Central memory CD4-positive, alpha-beta T cell (primary cell): ENCODE results near the gene MBP.

ENCODE experiments used
- DNase-seq: peaks from one replicate; pipeline ENCODE4 v3.0.0; 2022

MBP gene

DNA sequence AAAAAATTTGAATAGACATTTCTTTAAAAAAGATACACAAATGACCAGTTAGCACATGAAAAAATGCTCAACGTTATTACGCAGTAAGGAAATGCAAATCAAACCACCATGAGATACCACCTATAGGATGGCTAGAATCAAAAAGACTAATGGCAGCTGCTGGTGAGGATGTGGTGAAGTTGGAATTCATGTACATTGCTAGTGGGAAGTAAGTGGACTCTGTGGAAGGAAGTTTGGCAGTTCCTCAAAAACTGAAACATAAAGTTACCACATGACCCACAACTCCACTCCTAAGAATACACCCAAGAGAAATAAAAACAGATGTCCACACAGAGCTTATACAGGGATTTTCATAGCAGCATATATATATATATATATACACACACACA lies 51.2 kb downstream of the MBP start:
- no peak for DNase-seq

- DNase-seq = no peak
These were observed 52.5 kb downstream of the MBP start for GRCh38 chr18:77079954-77080682.

- DNase-seq = no peak
These were observed 53.5 kb downstream of the MBP start for GRCh38 chr18:77079088-77079487.

DNA sequence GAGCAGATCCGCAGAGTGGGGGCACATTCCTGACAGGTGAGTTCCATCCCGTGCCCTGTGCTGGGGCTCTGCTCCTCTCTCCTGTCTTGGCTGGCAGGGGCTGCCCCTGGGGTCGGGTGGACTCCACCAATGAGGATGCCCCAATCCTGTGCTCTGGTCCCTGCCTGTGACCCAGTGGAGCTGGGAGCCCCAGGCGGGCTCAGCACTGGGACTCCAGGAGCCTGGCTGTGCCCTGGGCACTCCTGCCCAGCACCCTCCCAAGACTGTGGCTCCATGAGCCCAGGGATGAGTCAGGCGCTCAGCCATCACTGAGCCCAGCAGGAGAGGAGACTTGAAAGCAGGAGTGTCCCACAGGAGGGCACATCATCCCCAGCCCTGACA lies 53.9 kb downstream of the MBP start:
- DNase-seq = no peak

DNA sequence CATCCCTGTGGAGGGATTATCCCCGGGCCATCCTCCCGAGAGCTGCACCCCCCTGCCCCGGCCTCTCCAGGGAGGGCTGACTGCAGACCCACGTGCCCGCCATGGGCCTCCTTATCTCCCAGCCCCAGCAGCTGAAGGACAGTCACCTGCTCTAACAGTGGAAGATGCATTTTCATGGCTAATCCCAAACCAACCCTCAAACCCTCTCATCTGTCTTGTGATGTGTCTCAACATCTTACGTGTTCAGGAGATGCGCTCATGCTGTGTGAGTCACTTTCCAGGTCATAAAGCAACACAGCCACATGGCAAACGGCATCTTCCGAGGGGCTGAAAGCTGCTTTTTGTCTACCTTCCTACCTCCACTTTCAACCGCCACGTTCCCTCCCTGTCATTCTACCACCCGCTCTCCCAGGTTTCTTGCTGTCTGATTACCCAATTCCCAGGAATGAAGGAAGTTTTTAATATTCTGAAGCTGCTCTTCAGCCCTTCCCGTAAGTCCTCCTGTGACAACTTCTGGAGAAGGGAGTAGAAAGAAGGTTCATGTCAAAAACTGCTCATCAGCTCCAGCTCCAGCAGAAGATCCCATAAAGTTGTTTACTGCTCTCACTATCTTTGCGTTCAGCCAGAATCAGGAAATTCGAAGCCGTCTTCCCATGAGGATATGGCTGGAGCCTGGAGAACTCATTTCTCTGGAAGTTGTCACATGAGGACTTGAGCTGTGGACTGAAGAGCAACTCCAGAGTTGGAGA lies 54.5 kb downstream of the MBP start:
- no peak for DNase-seq

DNA sequence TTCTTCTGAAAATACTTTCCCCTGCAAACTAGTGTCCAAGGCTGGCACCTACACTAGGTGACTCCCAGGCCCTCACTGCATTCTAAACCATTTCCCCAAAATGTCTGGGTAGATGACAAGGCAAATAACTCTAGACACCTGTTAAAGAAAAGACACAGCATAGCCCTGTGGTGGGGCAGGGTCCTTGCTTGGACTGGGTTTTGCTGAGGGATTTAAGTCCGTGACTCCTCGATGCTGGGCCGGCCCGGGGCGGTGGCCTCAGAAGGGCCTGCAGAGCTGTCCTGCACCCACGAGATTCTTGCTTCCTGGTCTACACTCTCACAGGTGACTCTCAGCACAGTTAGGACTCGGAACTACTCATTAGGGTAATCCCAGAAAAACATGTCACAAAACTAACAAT lies 55.2 kb downstream of the MBP start:
- DNase-seq = no peak

- DNase-seq = no peak
These were observed 56.5 kb downstream of the MBP start for GRCh38 chr18:77076111-77076510.

DNA sequence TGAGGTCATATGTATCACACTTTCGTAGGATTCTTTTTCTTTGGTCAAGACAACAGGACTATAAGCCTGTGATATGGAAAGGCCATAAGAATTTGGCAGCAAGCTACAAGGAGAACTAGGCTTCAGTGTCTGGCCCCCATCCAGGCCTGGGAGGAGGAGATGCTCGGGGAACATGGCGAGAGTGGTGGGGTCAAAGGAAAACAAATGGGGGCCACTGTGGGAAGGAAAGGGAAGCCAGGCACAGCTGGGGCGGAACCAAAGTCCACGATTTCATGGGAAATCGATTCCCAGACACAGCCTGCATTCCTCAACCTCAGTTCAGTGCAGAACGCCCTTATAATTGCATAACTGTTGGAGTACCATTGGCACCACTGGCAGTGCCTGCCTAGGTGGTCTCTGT lies 58.2 kb downstream of the MBP start:
- DNase-seq = no peak

DNA sequence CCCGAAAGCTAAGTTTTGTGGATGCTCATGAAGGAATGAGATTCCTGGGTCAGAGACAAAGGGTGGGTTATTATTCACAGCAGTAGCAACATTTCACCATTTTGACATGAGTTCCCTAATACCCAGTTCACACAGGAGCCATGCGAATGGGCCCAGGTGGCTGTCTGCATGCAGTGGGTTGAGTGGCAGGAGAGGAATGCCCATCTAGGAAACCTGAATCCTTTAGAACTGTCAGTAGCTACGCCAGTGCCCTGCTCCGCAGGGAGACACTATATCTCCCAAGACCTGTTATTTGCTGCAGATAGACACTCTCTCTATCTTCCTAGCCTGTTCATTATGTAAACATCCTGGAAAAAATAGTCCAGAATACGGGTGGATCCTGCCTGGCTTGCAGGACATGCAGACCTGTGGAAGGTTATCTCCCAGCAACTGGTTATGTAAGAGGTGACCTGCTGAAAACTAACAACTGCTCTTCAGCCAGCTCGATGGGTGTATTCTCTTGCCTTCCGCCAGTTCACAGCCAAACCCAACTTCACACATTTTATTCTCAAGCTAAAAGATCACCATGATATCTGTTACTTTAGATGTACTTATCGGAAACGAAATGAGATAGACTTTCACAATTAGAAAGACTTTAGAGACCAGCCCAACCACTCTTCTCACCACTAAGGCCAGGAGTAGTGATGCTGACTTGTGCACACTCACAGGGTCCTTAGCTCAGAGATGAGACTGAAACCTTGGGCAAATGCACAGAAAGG lies 59.1 kb downstream of the MBP start:
- DNase-seq = no peak

DNA sequence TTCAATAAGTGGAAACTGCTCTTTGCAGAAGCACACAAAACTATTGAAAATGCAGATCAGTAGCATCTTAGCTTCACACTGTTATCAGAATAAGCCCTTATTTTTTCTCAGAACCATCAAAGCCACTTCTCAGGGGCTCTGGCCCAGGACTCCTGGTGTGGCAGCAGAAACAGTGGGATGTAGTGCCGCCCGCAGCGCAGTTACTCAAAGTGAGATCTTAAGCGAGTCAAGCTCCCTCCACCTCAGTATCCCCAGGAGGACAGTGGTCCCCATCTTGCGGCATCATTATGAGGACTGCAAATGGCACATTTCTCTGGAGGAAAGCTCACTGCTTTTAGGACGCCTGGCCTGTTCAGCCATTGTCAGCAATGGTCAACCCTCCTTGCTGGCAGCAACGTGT lies 60.0 kb downstream of the MBP start:
- no peak for DNase-seq

DNA sequence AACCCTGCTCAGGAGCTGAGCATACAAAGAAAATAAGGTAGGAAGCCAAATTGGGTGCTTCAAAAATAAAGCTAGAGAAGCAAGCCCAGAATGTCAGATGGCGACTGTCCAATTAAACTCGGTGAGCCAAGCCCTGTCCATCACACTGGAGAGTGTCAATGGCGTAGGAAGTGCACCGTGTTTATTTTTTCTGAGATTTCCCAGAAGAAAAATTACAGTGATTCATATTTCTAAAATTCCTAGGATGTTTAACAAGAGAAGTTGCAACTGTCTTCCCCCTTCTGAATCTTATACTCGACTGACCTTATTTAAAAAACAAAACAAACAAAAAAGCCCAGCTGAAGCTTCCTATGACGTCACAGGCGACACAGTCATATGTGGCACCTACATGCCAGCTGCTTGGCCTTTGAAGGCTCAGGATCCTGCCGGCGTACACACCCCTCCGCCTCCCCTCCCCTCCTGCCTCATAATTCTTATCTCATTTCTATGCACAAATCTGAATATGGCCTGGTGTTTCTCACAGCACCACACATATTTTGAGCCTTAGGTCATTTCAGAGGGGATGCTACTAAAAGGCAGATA lies 60.8 kb downstream of the MBP start:
- DNase-seq = peak; percentile 85

GRCh38 chr18:77071061-77071460 lies 61.5 kb downstream of the MBP start:
- no peak for DNase-seq

DNA sequence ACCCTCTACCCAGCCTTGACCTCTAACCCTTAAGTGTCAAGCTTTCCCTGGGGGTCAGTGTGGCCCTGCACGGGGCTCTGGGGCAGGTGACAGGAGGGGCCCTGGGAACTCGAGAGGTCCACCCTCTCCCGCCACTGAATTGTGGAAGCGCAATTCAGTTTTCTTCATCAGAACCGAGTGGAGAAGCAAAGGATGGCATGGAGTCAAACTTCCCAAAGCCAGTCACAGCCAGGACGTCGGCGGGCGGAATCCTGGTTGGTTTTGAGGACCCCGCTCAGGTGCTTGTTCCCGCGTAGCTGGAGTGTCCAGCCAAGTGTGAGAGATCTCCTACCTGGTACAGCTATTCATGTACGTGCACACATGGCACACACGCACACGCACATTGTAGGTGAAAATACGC lies 62.0 kb downstream of the MBP start:
- no peak for DNase-seq

DNA sequence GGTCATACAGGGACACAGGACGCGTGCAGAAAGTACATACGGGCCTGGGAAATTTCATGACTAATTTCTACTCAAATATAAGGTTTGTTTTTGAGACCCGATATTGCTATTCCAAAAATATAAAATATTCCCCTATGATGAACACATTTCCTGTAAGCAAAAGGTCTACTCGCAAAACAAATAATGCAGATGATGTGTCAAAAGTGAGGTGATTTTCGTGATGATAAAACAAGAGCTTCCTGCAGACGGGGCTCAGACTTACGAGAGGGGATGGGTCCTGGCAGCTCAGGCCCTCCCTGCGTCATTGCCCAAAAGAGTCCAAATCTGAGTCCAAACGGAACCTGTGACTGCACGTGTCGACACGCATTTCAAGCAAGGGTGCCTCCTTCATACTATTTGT lies 62.7 kb downstream of the MBP start:
- peak; percentile 62 for DNase-seq

DNA sequence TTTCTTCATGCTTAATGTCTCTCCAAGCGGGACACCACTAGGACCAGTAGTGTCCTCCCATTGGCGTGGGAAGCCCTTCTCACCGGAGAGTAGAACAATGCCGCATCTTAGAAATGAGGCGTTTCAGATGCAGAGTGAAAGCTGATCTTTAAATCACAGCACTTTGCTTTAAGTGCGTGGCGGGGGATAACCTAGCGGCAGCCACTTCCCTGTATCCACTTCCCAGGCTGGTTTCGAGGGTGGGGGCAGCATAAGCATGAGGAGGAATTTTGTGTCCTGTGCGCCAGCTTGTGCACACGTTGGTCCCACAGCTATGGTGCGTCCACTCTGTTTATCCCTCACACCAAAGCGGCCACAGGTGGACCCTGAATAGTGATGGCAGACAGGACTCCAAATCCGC lies 63.1 kb downstream of the MBP start:
- no peak for DNase-seq

- DNase-seq = peak; percentile 78
These were observed 64.0 kb downstream of the MBP start for GRCh38 chr18:77068321-77069312.

- DNase-seq = peak; percentile 55
These were observed 65.1 kb downstream of the MBP start for GRCh38 chr18:77067291-77068061.

DNA sequence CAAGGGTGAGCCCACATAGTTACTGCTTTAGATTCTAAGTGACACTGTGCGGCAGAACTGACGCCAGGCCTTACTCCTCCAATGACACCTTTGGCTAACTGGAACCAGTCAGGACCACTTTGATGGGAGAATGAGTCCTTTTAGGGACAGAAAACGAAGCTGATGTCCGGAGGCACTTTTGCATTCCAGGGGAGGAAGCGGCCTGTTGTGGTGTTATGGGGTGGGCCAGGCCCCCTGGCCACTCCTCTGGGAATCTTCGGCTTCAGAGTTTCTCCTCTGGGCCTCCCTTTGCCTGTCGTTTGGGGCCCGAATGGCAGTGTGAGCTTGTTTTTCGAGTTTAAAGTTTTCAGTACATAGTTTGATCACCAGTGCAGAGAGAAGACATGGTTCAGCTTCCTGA lies 65.9 kb downstream of the MBP start:
- DNase-seq = no peak

DNA sequence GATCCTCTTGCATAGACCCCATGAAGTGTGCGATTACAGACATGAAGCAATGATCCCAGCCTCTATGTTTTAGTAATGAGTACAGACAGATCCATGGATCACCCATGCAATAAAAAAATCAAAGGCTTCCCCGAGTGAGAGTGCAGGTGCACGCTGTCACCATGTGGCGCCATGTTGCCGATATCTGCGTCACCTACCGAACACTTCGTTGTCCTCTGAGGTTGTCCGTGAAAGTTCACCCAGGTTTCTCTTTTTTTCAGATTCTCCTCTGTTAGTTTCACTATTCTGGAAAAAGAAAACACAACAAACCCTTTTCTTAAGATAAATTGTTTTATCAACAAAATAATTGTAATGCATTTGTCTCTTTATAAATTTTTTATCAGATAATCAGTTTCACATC lies 66.5 kb downstream of the MBP start:
- no peak for DNase-seq

DNA sequence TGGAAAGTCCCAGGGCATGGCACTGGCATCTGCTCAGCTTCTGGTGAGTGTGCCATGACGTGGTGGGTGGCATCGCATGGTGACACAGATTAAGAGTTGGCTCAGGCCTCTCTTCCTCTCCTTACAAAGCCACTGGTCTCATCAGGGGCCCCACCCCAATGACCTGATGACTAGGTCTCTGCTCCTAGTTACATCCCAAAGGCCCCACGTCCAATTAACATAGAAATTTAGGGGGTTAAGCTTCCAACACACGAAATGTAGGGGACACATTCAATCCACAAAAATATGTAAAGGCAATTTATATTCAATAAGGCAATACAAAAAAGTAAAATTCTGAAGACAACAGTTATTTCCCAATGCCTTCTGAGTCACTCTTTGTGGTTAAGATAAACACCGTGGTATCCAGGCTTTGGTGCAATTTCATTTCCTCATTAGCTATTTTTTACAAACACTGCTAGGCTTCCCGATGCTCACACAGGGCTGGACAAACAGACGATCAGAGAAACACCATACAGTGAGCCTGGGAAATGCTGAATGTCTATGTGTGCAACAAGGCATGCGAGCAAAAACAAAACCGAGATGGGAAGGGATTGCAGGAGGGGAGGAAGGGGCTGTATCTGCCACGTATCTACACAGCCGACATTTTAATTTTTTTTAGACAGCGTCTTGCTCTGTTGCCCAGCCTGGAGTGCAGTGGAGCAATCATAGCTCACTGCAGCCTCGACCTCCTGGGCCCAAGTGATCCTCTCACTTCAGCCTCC lies 67.2 kb downstream of the MBP start:
- DNase-seq = peak; percentile 56

DNA sequence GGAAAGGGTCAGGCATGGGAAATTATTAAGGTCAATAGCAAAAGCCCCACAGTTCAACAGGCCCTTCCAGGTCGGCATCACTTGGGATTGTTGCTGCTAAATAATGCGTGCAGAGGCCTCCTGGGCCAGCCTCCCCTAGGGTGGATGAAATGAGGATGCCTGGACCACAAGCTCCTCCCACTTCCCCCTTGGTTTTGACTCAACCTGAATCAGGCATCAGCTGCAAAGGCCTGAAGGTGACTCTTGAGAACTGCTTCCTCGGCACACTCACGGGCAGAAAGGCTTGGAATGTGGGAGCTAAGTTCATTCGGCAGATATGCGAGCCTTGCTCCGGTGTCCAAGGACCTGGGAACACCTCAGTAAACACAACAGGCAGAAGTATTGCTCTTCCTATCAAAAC lies 69.3 kb downstream of the MBP start:
- DNase-seq = peak; percentile 80
